EL (cell line): ENCODE measurements around the gene COL2A1.
"Not testable (repeated sequence)": the region's sequence is repeated elsewhere in the genome, so short reads cannot be mapped to it uniquely, and the experiment has no call there.

ENCODE experiments used
- DNase-seq: peaks from one replicate; pipeline ENCODE4 v3.0.0-alpha.2; 2016

The COL2A1 gene

DNA sequence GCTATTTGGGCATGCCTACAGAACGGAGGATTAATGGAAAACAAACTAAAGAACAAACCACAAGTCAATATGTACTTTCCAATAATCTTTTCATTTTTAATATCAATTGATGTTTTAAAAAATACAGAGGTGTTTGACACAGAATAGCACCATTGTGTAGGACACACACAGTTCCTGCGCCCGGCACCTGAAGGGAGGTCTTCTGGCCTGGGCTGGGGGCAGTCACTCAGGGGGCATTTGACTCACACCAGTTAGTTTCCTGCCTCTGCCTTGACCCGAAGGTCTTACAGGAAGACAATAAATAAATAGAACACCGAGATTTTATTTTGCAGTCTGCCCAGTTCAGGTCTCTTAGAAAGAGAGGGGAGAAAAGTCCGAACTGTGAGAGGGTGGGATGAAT, 31.4 kb downstream of the COL2A1 start:
- no peak for DNase-seq

- no peak for DNase-seq
Measured at GRCh38 chr12:47970843-47971242, 33.4 kb downstream of the COL2A1 start.

DNA sequence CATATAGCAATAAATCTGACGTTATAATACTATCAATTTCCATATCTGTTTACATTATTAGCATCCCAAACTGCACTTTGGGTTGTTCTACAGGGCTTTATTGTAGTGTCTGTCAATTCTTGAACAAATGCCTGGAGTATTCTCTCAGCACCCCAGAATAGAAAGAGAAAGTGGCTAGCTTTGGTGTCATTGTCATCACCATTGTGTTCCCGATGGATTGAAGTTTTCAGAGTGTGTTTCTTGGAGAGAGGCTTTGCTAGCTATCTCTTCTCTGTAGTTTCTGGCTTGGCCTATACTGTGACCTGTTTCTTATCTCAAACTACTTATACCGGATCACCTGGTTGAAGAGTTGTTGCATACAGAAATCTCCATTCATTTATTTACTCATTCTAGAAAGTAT, 34.4 kb downstream of the COL2A1 start:
- no peak for DNase-seq

DNA sequence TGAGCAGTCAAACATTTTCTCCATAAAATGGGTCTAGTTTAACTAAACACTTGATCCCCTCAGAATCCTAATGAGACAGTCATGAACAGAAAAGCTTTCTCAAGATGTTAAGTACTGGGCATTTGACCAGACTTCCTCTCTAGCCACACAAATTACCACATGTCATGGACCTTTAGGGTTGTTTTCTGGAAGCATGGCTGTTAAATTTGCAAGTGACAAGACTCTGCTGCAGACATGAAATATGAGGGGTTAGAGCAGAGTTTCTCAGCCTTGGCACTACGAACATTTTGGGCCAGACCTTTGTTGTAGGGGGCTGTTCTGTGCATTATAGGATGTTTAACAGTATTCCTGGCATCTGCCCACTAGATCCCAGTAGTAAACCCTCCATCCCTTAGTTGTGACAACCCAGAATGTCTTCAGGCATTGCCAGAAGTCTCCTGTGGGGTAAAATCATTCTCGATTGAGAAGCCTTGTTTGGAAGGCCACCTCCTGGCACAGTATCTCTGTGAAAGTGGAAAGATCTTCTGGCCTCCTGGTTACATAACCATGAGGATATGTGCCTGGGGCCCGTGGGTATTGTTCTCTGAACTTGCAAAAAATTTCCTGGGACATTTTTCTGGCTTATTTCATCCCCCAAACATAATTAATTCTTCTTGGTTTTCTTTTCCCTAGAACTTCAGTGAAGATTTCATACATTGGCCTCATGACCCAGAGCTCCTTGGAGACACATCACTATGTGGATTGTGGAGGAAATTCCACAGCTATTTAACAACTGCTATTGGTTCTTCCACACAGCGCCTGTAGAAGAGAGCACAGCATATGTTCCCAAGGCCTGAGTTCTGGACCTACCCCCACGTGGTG, 36.6 kb downstream of the COL2A1 start:
- DNase-seq = no peak

DNA sequence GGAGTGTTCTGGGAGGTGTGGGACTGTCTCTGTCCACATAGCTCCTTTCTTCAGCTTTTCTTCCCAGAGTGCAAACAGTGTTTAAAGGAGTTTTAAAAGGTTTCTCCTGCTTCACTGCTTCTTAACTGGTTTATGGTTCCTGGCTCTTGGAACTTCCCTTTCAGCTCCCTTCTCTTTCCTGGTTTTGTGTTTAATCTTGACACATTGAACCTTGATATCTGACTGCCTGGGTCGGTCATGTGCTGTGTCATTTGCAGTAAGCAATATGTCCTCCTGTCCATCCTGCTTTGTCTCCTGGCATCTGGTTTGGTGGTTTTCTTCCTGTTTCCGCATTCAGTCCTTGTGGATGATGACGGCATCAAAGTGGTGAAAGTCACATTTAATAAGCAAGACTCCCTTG, 38.7 kb downstream of the COL2A1 start:
- DNase-seq = no peak

GRCh38 chr12:47964106-47964728, 40.1 kb downstream of the COL2A1 start:
- peak; percentile 26 for DNase-seq

DNA sequence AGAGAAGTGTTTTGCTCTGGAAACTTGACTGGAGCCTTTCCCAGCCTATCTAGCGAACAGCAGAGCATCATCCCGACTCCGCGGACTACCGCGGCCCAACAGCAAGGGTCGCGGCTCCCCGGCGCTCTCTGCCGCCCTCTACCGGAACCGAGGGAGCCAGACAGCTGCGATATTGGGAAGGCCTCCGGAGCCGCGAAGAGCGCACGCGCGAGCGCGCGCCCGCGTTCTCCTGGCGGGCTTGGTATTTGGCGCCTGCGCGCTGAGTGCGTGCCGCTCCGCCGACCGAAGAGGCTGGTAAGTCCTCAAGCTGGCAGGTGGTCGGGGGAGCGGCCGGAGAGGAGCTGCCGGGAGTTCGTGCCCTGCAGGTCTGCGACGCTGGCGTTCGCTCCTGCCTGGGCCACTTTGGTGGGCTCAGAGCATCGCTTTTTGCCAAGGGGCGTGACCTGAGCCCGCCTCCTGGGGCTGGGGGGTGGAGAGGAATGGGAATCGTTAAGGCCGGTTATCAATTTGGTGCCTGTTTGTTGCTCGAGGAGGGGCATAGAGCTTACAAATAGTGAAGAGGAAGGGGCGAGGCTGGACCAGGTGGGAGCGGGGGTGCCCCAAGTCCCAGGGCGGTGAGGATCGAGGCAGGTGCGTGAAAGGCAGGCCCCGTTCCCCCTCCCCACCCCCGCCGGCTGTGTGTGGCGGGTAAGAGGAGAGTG, 40.8 kb downstream of the COL2A1 start, which contains the start of gene TMEM106C:
TMEM106C (plus strand) TSS at position 257 of the 701 bp plus-strand sequence. CDS start 641 bp downstream, outside the sequence.
- peak; percentile 89 for DNase-seq

GRCh38 chr12:47962198-47962597, 42.1 kb downstream of the COL2A1 start:
- no peak for DNase-seq

DNA sequence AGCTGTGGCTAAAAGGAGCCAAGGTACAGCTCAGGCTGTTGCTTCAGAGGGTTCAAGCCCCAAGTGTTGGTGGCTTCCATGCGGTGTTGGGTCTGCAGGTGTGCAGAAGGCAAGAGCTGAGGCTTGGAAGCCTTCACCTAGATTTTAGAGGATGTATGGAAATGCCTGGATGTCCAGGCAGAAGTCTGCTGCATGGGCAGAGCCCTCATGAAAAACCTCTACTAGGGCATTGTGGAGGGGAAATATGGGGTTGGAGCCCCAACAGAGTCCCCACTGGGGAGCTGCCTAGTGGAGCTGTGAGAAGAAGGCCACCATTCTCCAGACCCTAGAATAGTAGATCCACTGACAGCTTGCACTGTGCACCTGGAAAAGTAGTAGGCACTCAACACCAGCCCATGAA, 46.6 kb downstream of the COL2A1 start:
- DNase-seq = not testable (repeated sequence)

DNA sequence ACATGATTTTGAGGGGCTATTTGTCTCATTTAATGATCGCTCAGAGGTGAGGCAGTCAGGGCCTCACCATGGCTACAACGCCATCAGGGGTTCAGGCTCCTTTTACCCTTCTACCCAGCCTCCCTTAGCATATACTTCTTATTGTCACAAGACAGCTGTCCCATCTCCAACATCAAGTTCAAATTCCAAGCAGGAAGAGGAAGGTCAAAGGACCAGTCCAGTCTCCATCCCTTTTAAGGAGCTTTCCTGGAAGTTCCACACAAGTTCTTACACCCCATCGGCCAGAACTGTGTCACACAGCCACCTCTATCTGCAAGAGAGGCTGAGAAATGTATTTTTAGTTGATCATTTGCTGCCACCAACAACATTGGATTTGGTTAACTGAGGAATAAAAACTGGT, 49.2 kb downstream of the COL2A1 start:
- DNase-seq = no peak

DNA sequence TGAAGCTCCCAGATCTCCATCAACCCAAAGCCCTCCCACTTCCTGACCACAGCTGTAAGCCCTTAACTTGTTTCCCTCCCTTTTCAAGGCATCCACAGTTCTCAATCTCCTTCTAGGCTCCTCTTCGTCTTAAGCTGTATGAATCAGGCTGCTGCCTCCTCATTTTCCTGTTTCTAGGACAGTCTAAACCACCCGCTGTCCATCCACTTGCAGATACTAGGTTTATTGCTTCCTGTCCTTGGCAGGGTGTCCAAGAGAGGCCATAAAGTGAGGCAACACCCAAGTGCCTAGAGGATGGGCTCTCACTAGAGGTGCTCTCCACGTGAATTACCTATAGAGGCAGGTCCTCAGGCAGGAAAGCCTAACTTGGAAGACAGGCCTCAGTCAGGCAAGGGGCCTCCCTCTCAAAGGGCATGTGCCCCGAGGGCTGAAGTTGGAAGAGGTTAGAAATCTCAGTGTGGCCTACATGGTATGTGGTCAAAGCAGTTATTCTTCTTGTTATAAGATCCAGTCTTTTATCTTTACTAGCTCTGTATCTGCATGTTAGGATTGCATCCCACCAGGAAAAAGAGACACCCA, 49.7 kb downstream of the COL2A1 start:
- peak; percentile 13 for DNase-seq

DNA sequence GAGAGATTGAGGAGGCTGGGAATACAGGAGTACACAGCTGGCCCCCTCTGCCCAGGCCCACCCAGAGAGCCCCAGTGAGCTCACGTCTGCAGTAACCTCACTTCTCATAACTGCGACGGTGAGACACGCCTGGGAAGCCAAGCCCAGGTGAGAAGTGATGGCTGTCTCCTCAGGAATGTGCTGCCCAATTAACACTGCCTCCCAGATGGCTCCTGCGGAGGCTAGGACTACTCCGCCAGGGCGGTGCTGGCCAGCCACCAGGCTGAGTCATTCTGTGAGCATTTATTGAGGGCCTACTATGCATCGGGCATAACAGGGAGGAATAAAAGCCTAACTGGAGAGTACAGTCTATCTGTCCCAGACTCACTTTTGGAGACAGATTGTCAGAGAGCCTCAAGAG, 50.2 kb downstream of the COL2A1 start:
- DNase-seq = peak; percentile 28

DNA sequence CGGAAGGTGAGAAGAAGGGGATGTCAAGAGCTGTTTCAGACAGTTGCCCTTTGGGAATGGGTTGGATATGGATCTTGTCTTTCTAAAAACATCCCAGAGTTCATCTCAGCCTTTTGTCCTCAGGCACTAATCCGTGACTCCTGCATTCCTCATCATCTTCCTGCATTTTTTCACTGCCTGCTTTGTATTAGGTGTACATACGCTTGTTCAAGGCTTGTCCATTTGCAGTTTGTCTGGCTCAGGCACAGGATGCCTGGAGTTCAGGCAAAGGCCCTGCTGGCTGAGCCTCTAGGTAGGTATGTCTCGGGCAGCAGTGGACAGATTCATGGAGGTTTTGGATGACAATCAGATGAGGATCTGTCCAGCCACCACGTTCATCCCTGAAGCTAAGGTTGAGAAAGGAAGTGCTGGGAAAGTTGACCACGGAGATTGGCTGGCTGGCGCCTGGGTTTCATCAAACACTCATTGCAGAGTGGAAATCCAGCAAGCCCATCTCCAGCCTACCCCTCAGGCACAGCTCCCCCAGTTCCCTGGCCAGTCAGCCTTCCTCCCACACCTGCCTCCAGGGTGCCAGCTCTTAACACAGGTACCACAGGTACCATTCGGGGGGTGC, 53.3 kb downstream of the COL2A1 start:
- DNase-seq = peak; percentile 52

- peak; percentile 80 for DNase-seq
Measured at GRCh38 chr12:47949441-47950341, 54.6 kb downstream of the COL2A1 start.

GRCh38 chr12:47947341-47947740, 56.9 kb downstream of the COL2A1 start:
- DNase-seq = no peak

DNA sequence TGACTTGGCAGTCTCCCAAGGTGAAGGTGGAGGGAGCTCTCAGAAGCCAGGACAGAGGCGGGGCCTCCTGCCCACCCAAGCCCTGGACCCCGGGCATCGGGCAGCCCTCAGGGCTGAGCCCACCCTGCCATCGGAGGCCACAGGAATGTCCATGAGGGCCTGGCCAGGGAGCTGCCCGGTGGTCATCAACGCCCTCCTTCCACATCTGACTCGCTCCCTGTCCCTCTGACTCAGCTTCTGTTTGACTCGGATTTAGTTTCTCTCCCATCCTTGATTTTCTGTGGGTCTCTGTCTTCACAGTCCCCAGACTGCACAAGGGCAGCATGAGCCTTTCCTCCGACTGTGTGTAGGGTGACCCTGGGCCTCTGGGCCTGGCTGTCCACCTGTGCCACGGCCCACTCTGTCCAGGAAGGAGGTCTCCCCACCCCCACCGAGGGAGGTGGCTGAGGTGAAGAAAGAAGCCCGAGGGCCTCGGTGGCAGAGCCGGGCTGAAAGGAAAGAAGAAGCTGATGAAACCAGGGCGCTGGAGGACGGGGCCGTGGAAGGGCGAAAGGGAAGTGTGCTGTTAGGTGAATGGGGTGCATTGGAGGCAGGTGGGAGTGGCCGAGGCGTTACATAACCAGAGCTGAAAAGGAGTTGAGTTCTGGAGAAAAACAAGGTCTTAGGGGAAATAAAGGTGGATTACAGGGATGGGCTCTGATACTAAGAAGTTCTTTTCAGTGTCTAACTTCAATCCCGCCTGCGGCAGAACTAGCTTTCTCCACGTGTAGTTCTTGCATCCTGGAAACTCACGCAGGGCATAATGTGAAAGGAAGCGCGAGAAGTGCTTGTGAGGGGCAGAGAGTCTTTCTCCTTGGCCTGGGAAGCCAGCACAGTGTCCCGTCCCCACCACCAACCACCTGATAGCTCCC, 57.6 kb downstream of the COL2A1 start:
- DNase-seq = peak; percentile 50

- DNase-seq = no peak
Measured at GRCh38 chr12:47945341-47945728, 58.9 kb downstream of the COL2A1 start.

- no peak for DNase-seq
Measured at GRCh38 chr12:47944685-47945340, 59.5 kb downstream of the COL2A1 start.

- no peak for DNase-seq
Measured at GRCh38 chr12:47943623-47944340, 60.5 kb downstream of the COL2A1 start.
